GM19397 (cell line): Measurements from ENCODE around the gene TRAPPC3.
"Not testable (repeated sequence)": the region's sequence is repeated elsewhere in the genome, so short reads cannot be mapped to it uniquely, and the experiment has no call there.

ENCODE experiments used
- ATAC-seq: cut with Tn5 transposase; IDR thresholded peaks from one replicate; pipeline ENCODE4 v1.9.1; 2021; ENCODE audit warnings: mild to moderate bottlenecking, moderate library complexity; ENCODE audit not compliant: unreplicated experiment

Gene TRAPPC3

DNA sequence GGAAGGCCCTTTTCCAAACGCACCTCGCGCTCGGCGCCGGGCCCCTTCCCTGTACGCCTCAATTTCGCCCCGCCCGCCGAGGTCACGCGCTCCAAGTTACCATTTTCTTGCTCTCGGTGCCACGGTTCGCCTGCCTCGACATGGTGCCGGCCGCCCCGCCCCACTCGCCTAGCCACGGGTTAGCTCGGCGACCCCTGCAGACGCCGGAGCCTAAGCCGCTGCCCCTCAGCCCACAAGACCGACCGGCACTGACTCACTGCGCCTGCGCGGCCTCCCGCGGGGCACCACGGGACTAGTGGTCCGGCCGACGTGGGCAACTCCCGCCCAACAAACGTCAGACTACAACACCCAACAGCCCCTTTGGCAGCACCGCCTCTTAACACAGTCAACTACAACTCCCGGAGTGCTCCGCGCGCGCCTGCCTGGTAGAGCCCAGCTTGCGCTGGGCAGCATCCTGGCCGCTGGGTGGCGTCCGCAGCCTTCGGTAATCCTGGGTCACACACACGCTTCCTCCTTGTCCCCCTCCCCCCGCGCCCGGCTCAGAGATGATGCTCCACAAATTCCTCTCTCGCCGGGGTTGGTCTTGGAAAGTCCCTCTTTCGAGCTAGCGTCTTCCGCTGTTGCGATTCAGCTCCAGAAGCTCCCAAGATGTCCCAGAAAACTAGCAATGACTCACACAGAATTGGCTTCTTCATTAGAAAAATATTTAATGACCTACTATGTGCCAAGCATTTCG lies at the start of gene TRAPPC3:
Gene TRAPPC3 (minus strand): TSS at position 250 of the 736 bp plus-strand sequence. CDS start 108 bp downstream, at position 142.
- ATAC-seq: peak; percentile 88

DNA sequence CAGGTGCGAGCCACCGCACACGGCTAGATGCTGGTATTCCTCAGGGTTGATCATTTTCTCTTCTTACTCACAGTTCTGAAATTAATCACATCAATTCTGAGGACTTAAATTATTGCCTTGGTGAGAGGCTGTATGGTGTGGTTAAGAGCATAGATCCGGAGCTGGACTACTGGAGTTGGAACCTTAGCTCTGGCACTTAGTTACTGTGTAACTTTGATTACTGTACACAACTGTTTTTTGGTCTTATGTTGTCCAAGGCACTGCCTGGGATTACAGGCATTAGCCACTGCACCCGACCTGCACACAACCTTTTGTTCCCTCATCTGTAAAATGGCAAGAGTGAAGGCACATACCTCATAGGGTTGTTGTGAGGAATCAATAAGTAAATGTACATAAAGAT lies 49.4 kb upstream of the TRAPPC3 start:
- ATAC-seq: no peak

DNA sequence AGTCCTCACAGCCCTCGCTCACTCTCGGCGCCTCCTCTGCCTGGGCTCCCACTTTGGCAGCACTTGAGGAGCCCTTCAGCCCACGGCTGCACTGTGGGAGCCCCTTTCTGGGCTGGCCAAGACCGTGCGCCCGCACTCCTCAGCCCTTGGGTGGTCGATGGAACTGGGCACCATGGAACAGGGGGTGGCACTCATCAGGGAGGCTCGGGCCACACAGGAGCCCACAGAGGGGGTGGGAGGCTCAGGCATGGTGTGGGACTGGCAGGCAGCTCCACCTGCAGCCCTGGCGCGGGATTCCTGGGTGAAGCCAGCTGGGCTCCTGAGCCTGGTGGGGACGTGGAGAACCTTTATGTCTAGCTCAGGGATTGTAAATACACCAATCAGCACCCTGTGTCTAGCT lies 47.5 kb upstream of the TRAPPC3 start:
- ATAC-seq: not testable (repeated sequence)

DNA sequence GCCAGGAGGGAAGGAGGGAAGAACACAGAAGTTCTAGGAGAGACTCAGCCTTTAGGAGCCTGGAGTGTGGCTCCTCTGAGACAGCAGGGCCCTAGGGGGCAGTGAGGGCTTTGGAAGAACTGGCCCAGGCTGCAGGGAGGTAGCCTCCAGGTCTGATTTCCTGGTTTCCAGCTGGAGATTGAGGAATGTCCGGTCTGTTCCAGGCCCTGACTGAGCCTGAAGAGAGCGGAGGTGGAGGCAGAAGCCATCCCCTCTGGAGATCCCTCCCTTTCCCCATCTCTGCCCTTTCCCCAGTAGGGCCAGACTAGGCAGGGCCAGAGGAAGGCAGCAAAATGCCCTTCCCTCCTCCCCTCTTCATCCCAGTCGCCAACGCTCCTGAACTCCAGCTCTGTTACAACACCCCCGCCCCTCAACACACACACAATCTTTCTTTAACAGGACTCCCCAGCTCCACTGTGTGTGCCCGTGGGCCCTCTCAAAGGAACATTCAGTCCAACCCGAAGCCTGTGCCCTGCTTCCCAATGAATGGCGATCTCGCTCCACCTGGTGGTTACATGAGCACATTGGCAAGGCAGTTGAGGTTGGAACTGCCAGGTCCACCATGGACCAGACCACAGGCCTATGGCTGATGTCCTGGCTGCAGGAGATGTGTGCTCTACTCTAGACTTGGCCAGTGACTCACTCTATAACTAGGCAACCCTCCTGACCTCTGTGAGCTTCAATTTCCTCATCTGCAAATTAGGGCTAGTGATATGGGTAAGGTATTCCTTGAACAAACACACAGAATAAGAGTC lies 38.7 kb upstream of the TRAPPC3 start:
- no peak for ATAC-seq

DNA sequence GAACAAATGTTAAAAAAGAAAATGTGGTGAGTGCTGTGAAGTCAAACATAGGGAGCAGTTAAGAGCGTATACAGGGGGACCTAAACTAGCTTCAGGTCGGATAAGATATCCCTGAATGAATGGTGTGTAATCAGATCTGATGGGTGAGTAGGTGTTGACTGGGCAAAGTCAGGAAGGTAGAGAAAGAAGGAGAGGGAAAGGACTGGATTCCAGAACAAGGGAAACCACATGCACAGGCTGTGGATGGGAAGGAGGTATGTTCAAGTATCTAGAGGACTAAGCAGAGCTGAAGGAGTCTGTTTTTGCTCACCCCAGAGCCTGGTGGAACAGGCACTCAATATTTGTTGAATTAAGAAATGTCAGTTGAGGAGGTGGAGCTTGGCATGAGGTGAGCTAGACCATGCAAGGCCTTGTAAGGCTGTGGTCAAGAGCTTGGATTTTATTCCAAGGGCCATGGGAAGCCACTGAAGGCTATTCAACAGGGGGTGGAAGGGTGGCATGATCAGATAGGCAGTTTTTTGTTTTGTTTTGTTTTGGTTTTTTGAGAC lies 34.1 kb upstream of the TRAPPC3 start:
- no peak for ATAC-seq

DNA sequence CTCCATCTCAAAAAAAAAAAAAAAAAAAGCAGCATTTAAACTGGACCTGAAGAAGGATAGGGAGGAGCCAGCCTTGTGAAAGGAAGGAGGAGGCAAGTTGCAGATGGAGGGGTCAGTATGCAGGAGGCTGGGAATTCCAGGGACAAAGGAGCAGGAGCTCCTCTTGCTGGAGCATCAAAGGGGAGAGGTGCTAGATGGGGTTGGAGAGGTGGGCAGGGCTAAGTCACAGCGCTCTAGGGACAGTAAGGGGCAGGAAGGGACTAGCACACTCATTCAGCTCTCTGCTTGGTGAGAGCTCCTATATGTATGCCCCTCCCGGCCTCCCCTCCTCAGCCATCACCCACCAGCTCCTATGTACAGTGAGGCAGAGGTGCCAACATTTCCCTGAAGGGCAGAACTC lies 33.4 kb upstream of the TRAPPC3 start:
- ATAC-seq: no peak

DNA sequence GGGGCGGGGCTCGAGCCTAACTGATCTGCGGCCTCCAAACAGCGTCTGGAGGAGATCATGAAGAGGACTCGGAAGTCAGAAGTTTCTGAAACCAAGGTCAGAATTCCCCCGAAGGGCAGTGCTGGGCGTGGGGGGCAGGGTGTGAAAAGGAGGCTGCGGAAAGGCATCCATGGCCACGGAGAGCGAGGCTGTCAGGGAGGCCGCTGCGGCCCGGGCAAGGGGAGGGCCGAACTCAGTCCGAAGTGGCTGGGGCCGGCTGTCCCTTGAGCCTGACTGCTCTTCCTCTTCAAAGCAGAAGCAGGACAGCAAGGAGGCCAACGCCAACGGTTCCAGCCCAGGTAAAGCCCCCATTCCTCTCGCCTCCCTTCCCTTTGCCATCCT lies 29.9 kb upstream of the TRAPPC3 start:
- ATAC-seq: no peak

DNA sequence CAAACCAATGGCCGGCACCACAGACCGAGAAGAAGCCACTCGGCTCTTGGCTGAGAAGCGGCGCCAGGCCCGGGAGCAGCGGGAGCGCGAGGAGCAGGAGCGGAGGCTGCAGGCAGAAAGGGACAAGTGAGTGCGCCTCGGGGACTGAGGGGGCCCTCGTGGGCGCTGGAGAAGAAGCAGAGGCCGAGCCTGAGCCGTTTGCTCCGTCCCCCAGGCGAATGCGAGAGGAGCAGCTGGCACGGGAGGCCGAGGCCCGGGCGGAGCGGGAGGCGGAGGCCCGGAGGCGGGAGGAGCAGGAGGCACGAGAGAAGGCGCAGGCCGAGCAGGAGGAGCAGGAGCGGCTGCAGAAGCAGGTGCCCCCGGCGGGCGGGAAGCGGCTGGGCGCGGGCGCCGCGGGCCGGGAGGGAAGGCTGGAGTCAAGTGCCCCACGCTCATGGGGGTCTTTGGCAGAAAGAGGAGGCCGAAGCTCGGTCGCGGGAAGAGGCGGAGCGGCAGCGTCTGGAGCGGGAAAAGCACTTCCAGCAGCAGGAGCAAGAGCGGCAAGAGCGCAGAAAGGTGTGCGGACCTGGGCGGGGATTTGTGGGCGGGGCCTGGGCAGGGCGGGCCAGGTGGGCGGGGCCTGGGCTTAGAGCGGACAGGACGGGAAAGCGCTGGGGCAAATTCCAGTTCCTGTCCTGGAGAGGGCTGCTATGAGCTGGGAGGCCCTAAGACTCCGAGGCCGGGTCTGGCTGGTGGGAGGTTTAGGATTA lies 29.4 kb upstream of the TRAPPC3 start:
- no peak for ATAC-seq

DNA sequence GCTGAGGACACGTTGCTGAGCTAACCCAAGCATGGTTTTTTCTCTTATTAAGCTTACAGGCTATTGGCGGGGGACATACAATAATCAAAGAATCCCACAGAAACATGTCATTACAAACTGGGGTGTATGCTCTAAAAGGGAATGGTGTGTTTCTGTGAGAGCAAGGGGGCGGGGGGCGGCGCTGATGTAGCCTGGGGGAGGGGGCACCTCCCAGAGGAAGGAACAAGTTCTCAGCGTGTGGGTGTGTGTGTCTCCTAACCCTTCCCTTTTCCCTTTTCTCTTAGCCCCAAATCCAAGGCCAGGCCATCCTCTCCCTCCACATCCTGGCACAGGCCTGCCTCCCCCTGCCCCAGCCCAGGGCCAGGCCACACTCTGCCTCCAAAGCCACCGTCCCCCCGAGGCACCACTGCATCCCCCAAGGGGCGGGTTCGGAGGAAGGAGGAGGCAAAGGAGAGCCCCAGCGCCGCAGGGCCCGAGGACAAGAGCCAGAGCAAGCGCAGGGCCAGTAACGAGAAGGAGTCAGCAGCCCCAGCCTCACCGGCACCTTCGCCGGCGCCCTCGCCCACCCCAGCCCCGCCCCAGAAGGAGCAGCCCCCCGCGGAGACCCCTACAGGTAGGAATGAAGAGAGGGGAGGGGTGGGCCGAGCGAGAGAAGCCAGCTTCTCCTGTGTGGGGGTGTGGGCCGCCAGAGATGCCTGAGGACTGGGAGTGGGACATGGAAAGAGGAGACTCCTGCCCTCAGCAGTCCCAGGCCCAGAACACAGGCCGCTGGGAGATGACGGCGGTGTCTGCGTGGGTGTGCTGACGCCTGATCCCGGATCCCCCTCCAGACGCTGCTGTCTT lies 28.5 kb upstream of the TRAPPC3 start:
- no peak for ATAC-seq

DNA sequence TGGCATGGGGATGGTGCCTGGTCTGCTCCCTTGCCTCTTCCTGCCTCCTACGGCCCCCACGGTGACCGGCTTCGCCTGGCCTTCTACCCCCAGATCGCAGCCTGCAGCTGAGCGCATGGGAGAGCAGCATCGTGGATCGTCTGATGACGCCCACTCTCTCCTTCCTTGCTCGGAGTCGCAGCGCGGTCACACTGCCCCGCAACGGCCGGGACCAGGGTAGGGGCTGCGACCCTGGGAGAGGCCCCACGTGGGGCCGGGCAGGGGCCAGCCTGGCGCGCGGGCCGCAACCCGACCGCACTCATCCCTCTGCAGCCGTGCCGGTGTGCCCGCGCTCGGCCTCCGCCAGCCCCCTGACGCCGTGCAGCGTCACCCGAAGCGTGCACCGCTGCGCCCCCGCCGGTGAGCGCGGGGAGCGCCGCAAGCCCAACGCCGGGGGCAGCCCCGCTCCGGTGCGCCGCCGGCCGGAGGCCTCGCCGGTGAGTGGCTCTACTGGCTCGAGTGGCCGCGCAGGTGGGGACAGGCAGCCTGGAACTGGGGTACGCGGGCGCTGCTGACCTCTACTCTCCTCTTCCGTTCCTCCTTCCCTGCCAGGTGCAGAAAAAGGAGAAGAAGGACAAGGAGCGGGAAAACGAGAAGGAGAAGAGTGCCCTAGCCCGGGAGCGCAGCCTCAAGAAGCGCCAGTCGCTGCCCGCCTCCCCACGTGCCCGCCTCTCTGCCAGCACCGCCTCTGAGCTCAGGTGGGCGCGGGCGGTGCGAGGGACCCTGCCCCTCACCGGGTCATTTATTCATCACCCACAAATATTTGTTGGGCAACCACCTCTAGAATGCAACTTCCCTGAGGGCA lies 27.0 kb upstream of the TRAPPC3 start:
- no peak for ATAC-seq

DNA sequence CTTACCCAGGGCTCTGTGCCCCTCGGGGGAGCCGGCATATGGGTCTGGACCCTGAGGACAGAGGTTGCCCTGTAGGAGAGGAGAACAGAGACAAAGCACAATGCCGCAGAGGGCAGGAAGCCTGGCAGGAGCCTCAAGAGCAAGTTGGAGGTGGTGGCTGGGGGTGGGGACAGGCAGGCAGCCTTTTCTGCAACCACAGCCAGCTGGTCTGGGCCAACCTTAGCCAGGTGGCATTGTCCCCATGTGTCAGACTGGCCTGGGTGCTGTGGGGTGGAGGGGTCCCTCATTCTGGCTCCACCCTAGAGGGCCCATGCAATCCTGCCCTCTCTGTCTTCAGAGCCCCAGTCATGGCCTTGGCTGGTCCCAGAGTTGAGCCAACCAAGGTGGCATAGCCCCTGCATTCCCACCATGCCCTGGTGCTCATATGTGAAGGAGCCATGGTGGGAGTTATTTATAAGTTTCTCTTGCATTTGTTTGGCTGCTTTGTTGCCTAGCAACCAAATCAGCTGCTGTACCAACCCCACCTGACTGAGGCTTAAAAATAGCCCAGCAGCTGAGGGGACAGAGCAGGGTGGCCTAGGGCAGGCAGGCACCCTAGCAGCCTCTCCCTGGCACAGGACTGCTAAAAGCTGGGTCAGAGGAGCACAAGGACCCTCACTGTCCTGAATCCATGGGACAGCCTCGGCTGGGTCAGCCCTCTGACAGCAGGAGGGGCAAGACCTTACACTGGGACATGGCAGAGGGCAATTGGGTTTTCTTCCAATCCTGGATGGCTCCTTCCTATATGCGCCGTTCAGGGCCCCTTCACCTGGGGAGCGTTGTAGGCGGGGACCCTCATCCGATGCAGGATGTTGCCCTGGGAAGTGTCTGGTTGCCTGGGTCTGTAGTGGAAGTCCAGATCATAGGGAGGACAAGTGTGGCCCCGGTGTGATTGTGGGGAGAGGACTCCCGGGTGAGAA lies 26.1 kb upstream of the TRAPPC3 start:
- peak; percentile 58 for ATAC-seq

DNA sequence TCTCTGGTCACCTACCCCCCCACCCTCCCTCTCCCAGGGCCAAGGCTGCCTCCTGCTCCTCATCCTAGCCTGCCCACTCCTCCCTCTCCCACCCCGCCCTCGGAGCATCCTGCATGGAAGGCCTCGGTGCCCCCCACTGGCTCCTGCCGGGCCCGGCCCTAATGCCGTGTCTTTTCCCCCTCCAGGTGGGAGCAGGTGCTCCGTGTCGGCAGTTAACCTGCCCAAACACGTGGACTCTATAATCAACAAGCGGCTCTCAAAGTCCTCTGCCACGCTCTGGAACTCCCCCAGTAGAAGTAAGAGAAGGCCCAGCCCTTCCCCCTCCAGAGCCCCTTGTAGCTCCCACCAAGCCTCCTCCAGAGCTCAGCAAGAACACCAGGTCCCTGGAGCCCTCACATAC lies 25.4 kb upstream of the TRAPPC3 start:
- no peak for ATAC-seq

DNA sequence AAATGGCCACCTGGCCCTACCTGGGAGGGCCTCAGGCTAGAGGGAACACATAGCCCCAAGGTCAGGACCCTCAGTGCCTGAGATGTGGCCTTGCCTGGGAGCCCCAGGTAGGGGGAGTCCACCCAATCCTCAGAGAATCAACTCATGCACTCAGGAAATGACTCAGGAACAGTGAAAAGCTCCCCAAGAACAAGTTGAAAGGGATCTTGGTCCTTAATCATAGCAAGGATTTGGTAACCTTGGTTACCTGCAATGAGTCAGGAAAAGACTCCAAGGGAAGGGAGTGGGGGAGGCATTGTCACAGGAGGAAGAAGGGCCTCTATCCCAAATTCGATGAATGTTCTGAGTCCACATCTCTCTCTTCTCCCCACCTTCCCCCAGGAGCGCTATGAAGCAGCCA lies 23.7 kb upstream of the TRAPPC3 start:
- ATAC-seq: no peak

DNA sequence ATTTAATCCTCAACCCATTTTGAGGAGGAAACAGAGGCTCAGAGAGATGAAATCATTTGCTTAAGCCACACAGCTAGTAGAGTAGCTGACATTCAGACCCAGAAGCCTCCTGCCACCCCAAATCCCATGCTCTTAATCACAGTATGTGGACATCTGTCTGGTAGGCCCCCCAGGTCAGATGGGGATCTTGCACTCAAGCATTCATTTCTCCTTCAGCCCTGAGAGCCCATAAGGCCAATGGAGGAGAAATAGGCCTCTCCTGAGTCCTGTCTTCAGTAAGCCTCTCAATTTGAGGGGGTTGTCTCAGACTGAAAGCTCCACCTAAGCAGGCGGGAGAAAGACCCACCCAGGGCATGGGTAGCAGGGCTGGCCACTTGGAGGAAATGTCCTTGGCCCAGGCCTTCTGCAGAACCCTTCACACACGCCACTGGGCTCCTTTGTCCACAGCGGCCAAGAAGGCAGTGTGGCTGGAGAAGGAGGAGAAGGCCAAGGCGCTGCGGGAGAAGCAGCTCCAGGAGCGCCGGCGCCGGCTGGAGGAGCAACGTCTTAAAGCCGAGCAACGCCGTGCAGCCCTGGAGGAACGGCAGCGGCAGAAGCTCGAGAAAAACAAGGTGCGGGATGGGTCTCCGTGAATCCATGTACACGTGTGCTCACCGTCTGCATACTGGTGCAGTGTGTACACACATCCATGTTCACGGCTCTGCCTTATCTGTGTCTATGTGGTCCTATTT lies 22.9 kb upstream of the TRAPPC3 start:
- ATAC-seq: no peak

DNA sequence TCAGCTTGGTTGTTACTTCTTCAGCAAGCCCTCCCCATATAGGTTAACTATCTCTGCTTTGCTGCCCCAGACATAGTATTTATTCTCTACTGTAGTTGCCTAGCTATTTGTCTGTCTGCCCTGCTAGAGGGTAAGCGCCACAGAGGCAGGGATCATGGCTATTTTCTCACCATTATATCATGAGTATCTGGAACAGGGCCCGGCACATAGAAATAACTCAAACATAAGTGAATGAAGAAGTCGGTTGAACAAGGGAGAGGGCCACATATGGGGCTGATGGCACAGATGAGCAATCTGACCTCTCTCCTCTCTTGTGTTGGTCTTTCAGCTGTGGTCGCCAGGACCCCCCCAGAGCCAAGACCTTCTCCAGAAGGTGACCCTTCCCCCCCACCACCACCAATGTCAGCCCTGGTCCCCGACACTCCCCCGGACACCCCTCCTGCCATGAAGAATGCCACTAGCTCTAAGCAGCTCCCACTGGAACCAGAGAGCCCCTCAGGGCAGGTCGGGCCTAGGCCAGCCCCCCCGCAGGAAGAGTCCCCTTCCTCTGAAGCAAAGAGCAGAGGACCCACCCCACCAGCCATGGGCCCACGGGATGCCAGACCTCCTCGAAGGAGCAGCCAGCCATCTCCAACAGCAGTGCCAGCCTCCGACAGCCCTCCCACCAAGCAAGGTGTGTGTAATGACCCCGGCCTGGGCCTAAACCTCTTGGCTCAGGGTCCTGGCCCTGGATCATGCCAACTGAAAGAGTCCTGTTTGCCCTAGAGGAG lies 21.5 kb upstream of the TRAPPC3 start:
- no peak for ATAC-seq

DNA sequence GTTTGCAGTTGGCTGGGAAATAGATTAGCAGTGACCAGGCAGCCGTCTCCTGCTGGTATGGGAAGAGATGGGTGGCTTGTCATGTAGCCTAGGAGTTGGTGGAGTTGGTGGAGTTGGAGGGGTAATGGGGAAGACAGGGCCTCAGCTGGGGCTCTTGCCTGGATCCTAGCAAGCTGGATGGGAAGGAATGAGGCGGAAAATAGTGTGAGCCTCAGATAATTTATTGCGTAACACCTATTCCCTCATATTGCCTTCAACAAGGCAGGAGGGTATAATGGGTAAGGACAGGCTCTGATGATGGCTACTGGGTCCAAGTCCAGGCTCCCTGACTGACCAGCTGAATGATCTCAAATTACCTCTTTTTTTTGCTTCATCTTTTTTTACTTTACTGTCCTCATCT lies 19.2 kb upstream of the TRAPPC3 start:
- ATAC-seq: no peak
